HepG2 (cell line): ENCODE measurements around the gene MLX.

Source experiments
- CTCF ChIP-seq: sonication (generic); formaldehyde crosslinking; IDR thresholded peaks from 2 replicates; pipeline ENCODE4 v1.5.0; 2020; ENCODE audit warnings: mild to moderate bottlenecking, missing genetic modification reagents, moderate library complexity
- MZF1 ChIP-seq: sonication (generic); formaldehyde crosslinking; IDR thresholded peaks from 2 replicates; pipeline ENCODE4 v1.8.1; 2023; ENCODE audit warnings: mild to moderate bottlenecking, missing genetic modification reagents, borderline replicate concordance
- NFE2L2 ChIP-seq: fragments of 150-350 bp; IDR thresholded peaks from 2 replicates; pipeline ENCODE4 v1.6.1; 2014; ENCODE audit warnings: low read length
- PATZ1 ChIP-seq: sonication (generic); formaldehyde crosslinking; IDR thresholded peaks from 2 replicates; pipeline ENCODE4 v1.4.0; 2020; ENCODE audit warnings: missing genetic modification reagents
- POLR2AphosphoS5 ChIP-seq: IDR thresholded peaks from 2 replicates; pipeline ENCODE4 v1.6.1; 2012; ENCODE audit warnings: low read depth, low read length
- U2AF2 ChIP-seq: fragments of 200-400 bp; formaldehyde crosslinking; IDR thresholded peaks from 2 replicates; pipeline ENCODE4 v1.6.1; 2017; ENCODE audit warnings: low read depth, mild to moderate bottlenecking, low read length
- USF2 ChIP-seq, 2 experiments: sonication (generic) in 1 of 2; formaldehyde crosslinking in 1 of 2; IDR thresholded peaks; 2 replicates each; pipeline versions ENCODE4 v1.5.1 to v1.6.1; 2011 to 2020; ENCODE audit warnings: borderline replicate concordance in 1 of 2, low read depth in 1 of 2, low read length in 1 of 2, mild to moderate bottlenecking in 1 of 2, missing genetic modification reagents in 1 of 2, moderate library complexity in 1 of 2
- ZNF558 ChIP-seq: sonication (generic); formaldehyde crosslinking; IDR thresholded peaks from 2 replicates; pipeline ENCODE4 v1.9.0; 2022; ENCODE audit warnings: mild to moderate bottlenecking, missing genetic modification reagents, borderline replicate concordance

- TF ChIP-seq USF2 (IDR thresholded peaks at IDR 0.05; ENCODE audit: low read depth, low read length): no peak
- no peak for TF ChIP-seq USF2 (CRISPR knock-in tag; IDR thresholded peaks at IDR 0.05; ENCODE audit: borderline replicate concordance)
- TF ChIP-seq CTCF (CRISPR knock-in tag): no peak
- no peak for TF ChIP-seq U2AF2
- TF ChIP-seq ZNF558 (CRISPR knock-in tag): no peak
- no peak for TF ChIP-seq PATZ1 (CRISPR knock-in tag)
- no peak for TF ChIP-seq MZF1 (CRISPR knock-in tag)
- TF ChIP-seq POLR2AphosphoS5: no peak
- no peak for TF ChIP-seq NFE2L2
These were observed 36.4 kb downstream of the MLX start for GRCh38 chr17:42603318-42603717.
